Measurements from ENCODE around the gene SMIM41. TPM values are rescaled to one million over a fixed set of nuclear protein-coding genes. Genes with fewer than 3 reads are reported as not detected.

The SMIM41 gene
- total RNA-seq, 1 donor from 2014 or later = 0.26 TPM

DNA sequence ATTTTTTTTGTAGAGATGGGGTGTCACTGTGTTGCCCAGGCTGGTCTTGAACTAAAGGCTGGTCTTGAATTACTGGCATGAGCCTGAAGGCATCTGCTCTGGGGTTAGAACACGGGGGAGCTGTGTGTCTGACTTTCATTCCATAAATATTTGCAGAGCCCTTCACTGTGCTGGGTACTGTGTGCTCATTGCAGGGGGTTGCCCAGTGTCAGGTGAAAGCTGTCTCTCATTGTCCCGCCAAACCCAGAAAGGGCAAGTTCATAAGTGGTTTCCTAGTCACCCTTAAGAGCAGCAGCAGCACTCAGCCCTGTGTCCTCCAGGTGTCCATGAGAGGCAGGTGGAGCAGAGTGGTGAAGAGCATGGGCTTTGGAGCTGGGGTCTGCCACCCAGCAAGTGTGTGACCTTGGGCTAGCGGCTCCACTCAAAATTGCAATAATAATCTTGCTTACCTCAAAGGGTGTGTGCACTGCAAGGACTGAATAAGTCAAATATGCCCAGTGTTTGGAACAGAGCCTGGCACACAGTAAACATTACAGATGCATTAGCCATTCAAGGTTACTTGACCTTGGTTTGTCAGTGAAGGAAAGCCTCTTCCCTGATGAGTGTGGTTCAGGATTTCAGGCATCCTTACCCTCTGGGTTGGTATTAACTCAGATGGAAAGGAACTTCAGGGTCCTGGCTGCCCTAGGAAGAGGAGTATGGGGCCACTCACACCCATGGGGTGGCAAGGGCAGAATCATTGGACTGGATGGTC is 4.4 kb upstream of the SMIM41 start:
- DNase-seq (ENCODE audit: low read depth) = no peak
- no peak for FAIRE-seq
- Histone ChIP-seq H3K4me3 (ENCODE audit: low read depth, low read length) (no peak overlapping the region), H3K36me3 (ENCODE audit: control insufficient read depth, insufficient read depth, low read length) (peaks cover 25% of the 10 kb centered on the region), H3K27me3 (ENCODE audit: control insufficient read depth, insufficient read depth, low read length) (no peaks in the 10 kb centered on the region)
- TF ChIP-seq, protein P1, sequence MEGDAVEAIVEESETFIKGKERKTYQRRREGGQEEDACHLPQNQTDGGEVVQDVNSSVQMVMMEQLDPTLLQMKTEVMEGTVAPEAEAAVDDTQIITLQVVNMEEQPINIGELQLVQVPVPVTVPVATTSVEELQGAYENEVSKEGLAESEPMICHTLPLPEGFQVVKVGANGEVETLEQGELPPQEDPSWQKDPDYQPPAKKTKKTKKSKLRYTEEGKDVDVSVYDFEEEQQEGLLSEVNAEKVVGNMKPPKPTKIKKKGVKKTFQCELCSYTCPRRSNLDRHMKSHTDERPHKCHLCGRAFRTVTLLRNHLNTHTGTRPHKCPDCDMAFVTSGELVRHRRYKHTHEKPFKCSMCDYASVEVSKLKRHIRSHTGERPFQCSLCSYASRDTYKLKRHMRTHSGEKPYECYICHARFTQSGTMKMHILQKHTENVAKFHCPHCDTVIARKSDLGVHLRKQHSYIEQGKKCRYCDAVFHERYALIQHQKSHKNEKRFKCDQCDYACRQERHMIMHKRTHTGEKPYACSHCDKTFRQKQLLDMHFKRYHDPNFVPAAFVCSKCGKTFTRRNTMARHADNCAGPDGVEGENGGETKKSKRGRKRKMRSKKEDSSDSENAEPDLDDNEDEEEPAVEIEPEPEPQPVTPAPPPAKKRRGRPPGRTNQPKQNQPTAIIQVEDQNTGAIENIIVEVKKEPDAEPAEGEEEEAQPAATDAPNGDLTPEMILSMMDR (IDR thresholded peaks at IDR 0.05; ENCODE audit: insufficient read depth, low read length, severe bottlenecking) = no peak

DNA sequence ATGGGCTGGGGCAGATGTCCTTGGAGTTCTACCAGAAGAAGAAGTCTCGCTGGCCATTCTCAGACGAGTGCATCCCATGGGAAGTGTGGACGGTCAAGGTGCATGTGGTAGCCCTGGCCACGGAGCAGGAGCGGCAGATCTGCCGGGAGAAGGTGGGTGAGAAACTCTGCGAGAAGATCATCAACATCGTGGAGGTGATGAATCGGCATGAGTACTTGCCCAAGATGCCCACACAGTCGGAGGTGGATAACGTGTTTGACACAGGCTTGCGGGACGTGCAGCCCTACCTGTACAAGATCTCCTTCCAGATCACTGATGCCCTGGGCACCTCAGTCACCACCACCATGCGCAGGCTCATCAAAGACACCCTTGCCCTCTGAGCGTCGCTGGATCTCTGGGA is 2.7 kb upstream of the SMIM41 start:
- DNase-seq (ENCODE audit: low read depth) (no peak), FAIRE-seq (no peak)
- Histone ChIP-seq H3K27me3 (ENCODE audit: control insufficient read depth, insufficient read depth, low read length) (no peaks in the 10 kb centered on the region), H3K4me3 (ENCODE audit: low read depth, low read length) (no peak overlapping the region), H3K36me3 (ENCODE audit: control insufficient read depth, insufficient read depth, low read length) (peaks cover 25% of the 10 kb centered on the region)
- TF ChIP-seq, protein P1 (IDR thresholded peaks at IDR 0.05; ENCODE audit: insufficient read depth, low read length, severe bottlenecking) = no peak

DNA sequence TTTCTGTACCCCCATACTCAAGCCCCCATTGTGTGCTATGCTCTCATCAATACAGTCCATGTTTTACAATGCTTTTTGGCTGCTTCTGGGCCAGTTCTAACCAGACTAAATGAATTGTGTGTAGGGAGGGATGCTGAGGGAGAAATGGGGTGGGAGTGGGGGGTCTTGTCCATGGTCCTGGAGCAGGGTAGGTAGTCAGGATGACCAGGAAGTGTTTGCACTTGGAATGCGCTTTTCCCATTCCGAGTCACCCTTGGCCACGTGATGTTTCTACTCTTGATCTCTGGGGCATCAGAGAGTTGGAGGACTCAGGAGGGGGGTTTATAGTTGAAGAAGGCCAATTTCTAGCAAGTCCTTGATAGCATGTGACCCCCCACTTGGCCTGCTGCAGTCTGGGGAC is 1.2 kb upstream of the SMIM41 start:
- DNase-seq (ENCODE audit: low read depth) (no peak), FAIRE-seq (peak; percentile 18)
- TF ChIP-seq, protein P1 (IDR thresholded peaks at IDR 0.05; ENCODE audit: insufficient read depth, low read length, severe bottlenecking) = no peak
- Histone ChIP-seq H3K36me3 (ENCODE audit: control insufficient read depth, insufficient read depth, low read length) (peaks cover 22% of the 10 kb centered on the region), H3K27me3 (ENCODE audit: control insufficient read depth, insufficient read depth, low read length) (no peaks in the 10 kb centered on the region), H3K4me3 (ENCODE audit: low read depth, low read length) (no peak overlapping the region)

DNA sequence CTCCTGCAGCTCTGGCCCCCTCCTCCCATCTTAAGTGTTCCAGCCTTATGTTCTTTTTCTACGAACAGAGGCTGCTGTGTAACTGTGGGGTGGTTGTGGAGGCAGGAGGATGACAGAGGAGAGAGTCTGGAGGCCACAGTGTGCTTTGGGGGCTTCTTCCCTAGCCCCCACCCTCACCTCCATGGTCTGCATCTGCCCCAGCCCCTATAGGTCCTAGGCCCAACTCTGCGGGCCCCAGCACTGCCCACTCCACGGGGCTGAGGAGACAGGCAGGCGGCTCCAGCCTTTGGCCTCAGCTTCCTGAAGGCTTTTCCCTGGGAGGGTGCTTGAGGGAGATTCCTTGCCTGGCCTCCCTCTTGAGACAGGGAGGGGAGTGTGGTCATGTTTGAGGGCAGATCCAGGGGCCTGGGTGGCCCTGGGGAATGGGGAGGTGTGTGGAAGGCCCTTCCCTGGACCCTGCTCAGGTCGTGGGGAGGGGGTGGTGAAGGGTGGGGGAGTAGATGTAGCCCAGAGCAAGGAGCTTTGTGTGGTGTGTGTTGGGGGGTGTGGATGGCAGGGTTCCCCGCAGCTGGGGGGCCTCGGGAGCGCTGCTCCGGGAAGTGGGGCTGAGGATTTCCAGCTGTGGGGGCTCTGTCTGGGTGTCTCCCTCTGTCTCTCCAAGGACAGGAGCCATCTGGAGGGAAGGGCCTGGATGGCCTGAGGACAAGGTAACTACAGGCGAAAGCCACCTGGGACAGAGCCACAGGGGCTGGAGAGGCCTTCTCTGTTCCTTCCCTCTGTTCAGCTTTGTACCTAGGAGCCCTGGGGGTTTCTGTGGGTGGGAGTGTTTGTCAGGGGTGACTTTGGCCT is 1.1 kb downstream of the SMIM41 start:
- Histone ChIP-seq H3K27me3 (ENCODE audit: control insufficient read depth, insufficient read depth, low read length) (no peaks in the 10 kb centered on the region), H3K4me3 (ENCODE audit: low read depth, low read length) (no peak overlapping the region), H3K36me3 (ENCODE audit: control insufficient read depth, insufficient read depth, low read length) (peaks cover 9% of the 10 kb centered on the region)
- DNase-seq (ENCODE audit: low read depth) (no peak), FAIRE-seq (no peak)
- TF ChIP-seq, protein P1 (IDR thresholded peaks at IDR 0.05; ENCODE audit: insufficient read depth, low read length, severe bottlenecking) = no peak

DNA sequence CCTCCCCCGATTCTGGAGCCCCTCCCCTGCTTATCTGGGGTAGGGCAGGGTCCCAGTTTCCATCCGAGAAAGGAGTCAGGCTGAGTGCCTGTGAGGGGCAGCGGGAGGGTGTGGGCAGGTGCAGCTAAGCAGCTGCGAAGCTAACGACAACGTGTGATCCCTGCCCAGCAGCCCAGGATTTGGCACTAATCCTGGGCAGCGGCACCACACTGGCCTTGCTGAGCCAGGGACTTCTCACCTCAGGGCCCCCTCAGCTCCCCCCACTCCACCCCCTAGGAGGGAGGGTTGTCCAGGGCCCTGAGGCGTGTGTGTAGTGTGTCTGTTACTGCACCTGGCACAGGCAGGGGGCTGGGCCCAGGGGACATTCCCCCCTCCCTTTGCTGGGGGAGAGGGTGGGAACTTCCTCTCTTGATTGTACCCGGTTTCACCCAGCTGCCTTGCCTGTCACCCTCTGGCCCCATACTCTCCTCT is 1.8 kb downstream of the SMIM41 start:
- no peak for FAIRE-seq
- TF ChIP-seq, protein P1 (IDR thresholded peaks at IDR 0.05; ENCODE audit: insufficient read depth, low read length, severe bottlenecking) = no peak
- DNase-seq (ENCODE audit: low read depth) = no peak
- H3K4me3 ChIP-seq (ENCODE audit: low read depth, low read length) = no peak overlapping the region
- peaks cover 8% of the 10 kb centered on the region for H3K36me3 ChIP-seq (ENCODE audit: control insufficient read depth, insufficient read depth, low read length)
- H3K27me3 ChIP-seq (ENCODE audit: control insufficient read depth, insufficient read depth, low read length) = peaks cover 3% of the 10 kb centered on the region
